ENCODE measurements around the gene KSR2. TPM values are rescaled to one million over a fixed set of nuclear protein-coding genes. Genes with fewer than 3 reads are reported as not detected.

The KSR2 gene
- total RNA-seq, 2 experiments from 2014 or later = 0.03 to 0.15 TPM

DNA sequence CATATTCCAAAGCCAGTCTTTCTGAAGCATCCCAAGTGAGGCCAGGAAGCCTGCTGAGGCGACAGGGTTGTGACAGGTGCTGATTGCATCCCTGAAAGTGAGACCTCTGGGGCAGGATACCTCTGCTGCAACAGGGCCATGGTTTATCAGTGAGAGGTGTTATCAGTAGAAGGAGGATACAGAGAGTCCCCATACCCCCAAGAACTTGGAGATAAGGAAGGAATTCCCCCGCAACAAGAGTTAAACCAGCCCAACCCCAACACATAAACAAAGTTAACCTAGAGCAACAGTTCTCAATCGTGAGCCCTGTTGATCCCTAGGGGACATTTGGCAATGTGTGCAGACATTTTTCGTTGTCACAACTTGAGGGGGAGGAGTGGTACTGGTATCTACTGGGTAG lies 374.3 kb downstream of the KSR2 start:
- POLR2A ChIA-PET = no interaction called here
- BruUV-seq (replicated peaks) = no TSS peak
- no peaks in the 10 kb centered on the region for H3K36me3 ChIP-seq (ENCODE audit: insufficient read depth, low read length)

DNA sequence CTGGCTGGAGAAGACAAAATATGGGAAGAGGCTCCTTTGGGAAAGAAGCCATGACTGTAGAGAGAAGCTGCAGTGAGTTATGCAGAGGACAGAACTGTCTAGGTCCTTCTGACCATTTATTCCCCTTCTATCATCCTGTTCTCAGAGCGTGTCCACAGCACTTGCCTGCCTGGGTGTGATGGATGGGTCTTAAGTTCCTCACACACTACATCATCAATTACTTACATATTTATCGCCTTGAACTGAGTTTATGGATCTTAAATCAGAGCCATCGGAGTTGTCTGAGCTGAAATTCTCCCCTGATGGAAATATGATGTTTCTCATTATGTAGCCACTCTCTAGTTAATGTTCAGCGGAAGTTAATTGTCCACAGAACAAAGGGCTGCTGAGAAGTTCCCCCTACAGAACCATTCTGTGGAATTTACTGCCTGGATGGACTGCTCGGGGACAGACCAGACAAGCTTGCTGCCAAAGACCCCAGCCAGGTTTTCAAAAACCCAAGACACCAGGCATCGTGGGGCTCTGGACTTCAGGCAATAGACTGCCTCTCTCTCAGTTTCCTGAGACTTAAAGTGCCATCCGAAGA lies 374.9 kb downstream of the KSR2 start:
- DNase-seq (ENCODE audit: low spot score) = no peak

More for the DNA sequence above, 374.3 kb downstream of the KSR2 start:
- Histone ChIP-seq H3K4me2 (ENCODE audit: low read length) (no peak overlapping the region), H3K4me1 (ENCODE audit: insufficient read depth, low read length, poor library complexity, severe bottlenecking) (no peaks in the 10 kb centered on the region), H3K9me3 (ENCODE audit: low read length) (no peaks in the 10 kb centered on the region), H3K79me2 (ENCODE audit: insufficient read depth, low read depth, low read length) (no peaks in the 10 kb centered on the region), H4K20me1 (ENCODE audit: insufficient read depth, low read length) (no peaks in the 10 kb centered on the region), H3K4me3 (ENCODE audit: low read depth, low read length, poor library complexity, severe bottlenecking) (no peak overlapping the region), H3K27ac (ENCODE audit: low read depth, low read length, poor library complexity, severe bottlenecking) (no peak overlapping the region), H2AFZ (ENCODE audit: low read length) (no peak overlapping the region), H3K9me2 (ENCODE audit: insufficient read depth, low read length) (no peaks in the 10 kb centered on the region)
- intact Hi-C loops (cut with micrococcal nuclease; ENCODE audit: unreplicated experiment) = no loop called here
- CTCF ChIA-PET (ENCODE audit: unreplicated experiment) = no interaction called here
- TF ChIP-seq, protein P1, sequence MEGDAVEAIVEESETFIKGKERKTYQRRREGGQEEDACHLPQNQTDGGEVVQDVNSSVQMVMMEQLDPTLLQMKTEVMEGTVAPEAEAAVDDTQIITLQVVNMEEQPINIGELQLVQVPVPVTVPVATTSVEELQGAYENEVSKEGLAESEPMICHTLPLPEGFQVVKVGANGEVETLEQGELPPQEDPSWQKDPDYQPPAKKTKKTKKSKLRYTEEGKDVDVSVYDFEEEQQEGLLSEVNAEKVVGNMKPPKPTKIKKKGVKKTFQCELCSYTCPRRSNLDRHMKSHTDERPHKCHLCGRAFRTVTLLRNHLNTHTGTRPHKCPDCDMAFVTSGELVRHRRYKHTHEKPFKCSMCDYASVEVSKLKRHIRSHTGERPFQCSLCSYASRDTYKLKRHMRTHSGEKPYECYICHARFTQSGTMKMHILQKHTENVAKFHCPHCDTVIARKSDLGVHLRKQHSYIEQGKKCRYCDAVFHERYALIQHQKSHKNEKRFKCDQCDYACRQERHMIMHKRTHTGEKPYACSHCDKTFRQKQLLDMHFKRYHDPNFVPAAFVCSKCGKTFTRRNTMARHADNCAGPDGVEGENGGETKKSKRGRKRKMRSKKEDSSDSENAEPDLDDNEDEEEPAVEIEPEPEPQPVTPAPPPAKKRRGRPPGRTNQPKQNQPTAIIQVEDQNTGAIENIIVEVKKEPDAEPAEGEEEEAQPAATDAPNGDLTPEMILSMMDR (conservative IDR thresholded peaks at IDR 0.05; ENCODE audit: low read length) = no peak
- no peak for TF ChIP-seq EZH2phosphoT487 (IDR thresholded peaks at IDR 0.05; ENCODE audit: borderline replicate concordance, low read depth, low read length)
- DNase-seq (ENCODE audit: low spot score) = no peak

More for the DNA sequence above, 374.9 kb downstream of the KSR2 start:
- ChIA-PET POLR2A (interaction anchor here (1.4 kb wide), 1 partner anchor 11 kb away, joined by 4 read pairs; no protein-coding TSS in a partner anchor), CTCF (ENCODE audit: unreplicated experiment) (no interaction called here)
- intact Hi-C loops (cut with micrococcal nuclease; ENCODE audit: unreplicated experiment) = no loop called here
- no peaks in the 10 kb centered on the region for H3K4me1 ChIP-seq (ENCODE audit: insufficient read depth, low read length, poor library complexity, severe bottlenecking)
- no peaks in the 10 kb centered on the region for H3K79me2 ChIP-seq (ENCODE audit: insufficient read depth, low read depth, low read length)
- H3K36me3 ChIP-seq (ENCODE audit: insufficient read depth, low read length) = no peaks in the 10 kb centered on the region
- H3K9me3 ChIP-seq (ENCODE audit: low read length) = no peaks in the 10 kb centered on the region
- H3K27ac ChIP-seq (ENCODE audit: low read depth, low read length, poor library complexity, severe bottlenecking) = no peak overlapping the region
- BruUV-seq (replicated peaks) = no TSS peak
- no peak for TF ChIP-seq EZH2phosphoT487 (IDR thresholded peaks at IDR 0.05; ENCODE audit: borderline replicate concordance, low read depth, low read length)
- TF ChIP-seq, protein P1 (conservative IDR thresholded peaks at IDR 0.05; ENCODE audit: low read length) = no peak
- H2AFZ ChIP-seq (ENCODE audit: low read length) = no peak overlapping the region
- H3K4me3 ChIP-seq (ENCODE audit: low read depth, low read length, poor library complexity, severe bottlenecking) = no peak overlapping the region
- H3K9me2 ChIP-seq (ENCODE audit: insufficient read depth, low read length) = no peaks in the 10 kb centered on the region
- H4K20me1 ChIP-seq (ENCODE audit: insufficient read depth, low read length) = no peaks in the 10 kb centered on the region
- no peak overlapping the region for H3K4me2 ChIP-seq (ENCODE audit: low read length)

Measured in OCI-LY7 (cell line).